Activated T-helper 1 cell treated with anti-CD3 and anti-CD28 coated beads, Interleukin-2, amount 50 U/mL, for 16 hours (primary cell): ENCODE measurements around the gene KRTAP20-3.

Experiments
- DNase-seq, 2 donors: peaks; one replicate each; pipeline ENCODE4 v3.0.0-alpha.2; 2020; ENCODE audit warnings: low read depth in 1 of 2, low spot score in 1 of 2

KRTAP20-3 gene

DNA sequence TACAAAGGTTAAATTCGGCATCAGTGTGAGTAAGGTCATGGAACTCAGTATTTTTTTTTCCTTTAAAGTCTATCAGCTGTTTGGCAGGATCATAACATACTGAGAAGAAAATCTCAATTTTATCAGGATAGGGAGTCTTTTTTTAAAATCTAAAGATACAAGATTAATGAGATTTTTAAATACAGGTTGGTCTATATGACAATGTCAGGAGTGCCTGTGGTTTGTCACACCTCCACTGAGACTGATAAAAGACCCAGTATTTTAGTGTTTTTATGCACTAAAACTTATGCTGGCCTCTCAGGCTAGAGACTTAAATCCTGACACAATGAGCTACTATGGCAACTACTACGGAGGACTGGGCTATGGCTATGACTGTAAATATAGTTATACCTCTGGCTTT lies at the start of gene KRTAP20-3:
KRTAP20-3 (plus strand) TSS at position 301 of the 400 bp plus-strand sequence.
- no peak for DNase-seq

DNA sequence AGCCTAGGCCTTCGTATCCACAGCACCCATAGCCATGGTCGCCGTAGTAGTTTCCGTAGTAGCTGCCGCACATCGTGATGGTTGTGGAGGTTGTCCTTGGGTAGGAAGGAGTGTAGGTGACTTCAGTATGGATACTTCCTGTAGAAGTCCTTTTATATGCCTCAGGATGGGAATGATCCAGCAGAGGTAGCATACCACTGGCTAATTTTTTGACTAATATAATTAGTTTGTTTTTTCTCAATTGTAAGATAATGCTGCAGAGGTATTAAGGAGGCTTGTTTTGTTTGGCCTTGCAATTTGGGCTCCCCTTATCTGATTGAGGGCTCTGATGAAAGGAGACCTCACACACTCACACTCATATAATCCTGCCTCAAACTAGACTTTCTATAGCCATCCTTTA lies 43.9 kb upstream of the KRTAP20-3 start, which contains the start of gene KRTAP6-2:
KRTAP6-2 (minus strand) TSS at position 101 of the 400 bp plus-strand sequence; CDS start at position 73, 28 bp downstream.
- DNase-seq: no peak

DNA sequence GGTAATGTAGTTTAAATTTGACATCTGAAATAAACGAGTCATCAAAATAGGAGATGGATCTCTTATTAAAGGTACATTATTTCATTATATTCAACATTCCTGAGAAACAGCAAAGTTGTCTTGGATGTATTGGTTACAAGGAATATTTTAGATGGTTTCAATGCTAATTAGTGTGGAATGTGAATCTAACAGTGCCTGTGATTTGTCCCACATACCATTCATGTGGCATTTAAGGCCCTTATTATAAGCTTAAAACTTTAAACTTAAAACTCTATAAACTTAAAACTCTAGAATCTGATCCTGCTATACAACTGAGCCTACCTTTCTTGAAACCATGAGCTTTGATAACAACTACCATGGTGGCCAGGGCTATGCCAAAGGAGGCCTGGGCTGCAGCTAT lies 41.9 kb upstream of the KRTAP20-3 start, which contains the start of gene KRTAP22-1:
KRTAP22-1 (plus strand) TSS at position 301 of the 400 bp plus-strand sequence.
- DNase-seq: no peak

DNA sequence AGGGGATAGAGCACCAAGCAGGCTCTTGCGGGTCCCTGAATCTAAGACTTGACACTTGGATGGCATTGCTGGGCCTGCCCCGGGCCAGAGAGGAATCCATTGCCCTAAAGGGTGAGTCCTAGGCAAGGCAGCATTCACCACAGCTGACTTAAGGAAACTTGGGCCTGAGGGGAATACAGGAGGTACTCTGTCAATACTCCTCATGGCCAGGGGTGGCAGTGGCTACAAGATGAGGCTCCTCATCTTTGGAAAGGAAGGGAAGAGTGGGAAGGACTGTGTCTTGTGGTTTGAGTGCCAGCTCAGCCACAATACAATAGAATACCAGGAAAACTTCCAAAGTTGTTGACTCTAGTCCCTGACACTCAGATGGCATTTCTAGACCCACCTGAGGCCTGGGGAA lies 36.7 kb upstream of the KRTAP20-3 start:
- DNase-seq: no peak

DNA sequence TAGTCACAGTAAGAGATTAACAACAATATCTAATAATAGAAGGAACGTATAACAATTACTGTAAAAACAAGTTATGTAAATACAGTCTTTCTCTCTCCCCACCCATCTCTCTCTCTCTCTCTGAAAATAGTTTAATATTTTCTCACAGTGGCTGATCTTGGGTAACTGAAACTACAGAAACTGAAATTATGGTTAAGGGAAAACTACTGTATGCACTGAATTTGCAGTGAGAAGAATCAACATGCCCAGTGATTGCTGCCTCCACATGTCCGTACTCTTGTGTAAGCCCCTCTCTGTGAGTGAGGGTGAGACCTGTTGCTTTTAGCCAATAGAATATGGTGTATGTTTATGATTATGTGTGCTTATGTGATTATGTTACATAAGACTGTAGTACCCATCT lies 30.5 kb upstream of the KRTAP20-3 start:
- no peak for DNase-seq

DNA sequence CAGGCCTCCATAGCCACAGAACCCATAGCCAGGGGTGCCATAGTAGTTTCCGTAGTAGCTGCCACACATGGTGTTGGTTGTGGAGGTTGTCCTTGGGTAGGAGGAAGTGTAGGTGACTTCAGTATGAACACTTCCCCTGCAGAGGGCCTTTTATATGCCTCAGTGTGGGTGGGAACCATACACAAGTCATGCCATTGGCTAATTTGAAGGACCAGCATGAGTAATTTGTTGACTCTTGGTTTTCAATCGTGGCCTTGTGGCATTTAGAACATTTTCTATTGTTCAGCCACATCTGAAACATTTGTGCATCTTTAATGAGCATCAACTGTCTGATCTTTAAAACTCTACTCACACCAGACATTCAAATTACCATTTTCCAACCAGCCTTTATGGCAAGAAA lies 28.8 kb upstream of the KRTAP20-3 start, which contains the start of gene KRTAP6-1:
KRTAP6-1 (minus strand) TSS at position 95 of the 400 bp plus-strand sequence; CDS start at position 69, 26 bp downstream.
- no peak for DNase-seq

DNA sequence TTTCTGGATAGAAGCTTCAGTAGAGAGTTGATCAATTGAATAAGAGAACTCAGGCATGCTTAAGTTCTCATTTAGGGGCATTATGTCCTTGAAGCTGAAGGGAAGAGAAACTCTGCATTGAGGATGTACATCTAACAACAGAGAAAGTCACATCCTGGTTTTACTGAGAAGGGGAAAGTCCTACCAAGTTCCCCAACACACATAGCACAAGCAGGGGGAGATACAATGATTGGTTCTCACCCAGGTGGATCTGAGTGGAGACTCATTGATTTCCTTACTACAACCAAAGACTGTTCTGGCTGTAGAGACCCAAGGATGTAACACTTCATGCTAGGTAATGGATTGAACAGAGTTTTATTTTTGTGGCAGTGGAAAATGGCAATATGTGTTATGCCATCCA lies 27.5 kb upstream of the KRTAP20-3 start:
- DNase-seq: no peak

DNA sequence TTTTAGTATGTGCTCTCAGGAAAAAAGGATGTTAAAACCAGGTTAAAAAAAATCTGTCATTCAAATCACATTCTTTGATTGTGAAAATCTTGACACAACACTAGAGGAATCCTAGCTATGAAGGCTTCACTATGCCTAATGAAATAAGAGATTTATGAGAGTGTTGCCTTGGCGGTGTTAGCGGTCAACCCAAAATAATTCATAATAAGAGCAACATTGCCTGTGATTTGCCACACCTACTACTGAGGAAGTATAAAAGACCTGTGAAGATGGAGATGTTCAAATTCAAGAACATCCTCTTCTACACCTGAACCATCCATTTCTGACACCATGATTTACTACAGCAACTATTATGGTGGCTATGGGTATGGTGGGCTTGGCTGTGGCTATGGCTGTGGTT lies 26.5 kb upstream of the KRTAP20-3 start, which contains the start of gene KRTAP20-1:
KRTAP20-1 (plus strand) TSS at position 301 of the 400 bp plus-strand sequence; CDS start at position 331, 30 bp downstream.
- DNase-seq: no peak

DNA sequence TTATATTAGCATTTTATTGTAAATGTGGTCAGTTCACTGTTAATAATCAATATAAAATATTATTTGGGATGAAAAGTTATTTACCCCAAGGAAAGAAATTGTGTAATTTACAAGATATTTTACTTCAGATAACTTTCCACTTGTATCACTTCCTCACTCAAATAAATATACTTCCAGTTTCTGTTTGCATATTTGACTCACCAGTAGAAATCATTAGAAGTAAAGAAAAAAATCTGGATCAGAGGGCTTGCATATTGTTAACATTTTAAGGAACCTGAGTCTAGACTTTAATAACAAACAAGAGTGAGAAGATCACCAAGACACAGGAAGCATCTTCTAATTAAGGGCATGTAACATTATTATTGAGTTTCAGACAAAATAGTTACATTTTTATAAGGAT lies 22.6 kb upstream of the KRTAP20-3 start:
- no peak for DNase-seq

DNA sequence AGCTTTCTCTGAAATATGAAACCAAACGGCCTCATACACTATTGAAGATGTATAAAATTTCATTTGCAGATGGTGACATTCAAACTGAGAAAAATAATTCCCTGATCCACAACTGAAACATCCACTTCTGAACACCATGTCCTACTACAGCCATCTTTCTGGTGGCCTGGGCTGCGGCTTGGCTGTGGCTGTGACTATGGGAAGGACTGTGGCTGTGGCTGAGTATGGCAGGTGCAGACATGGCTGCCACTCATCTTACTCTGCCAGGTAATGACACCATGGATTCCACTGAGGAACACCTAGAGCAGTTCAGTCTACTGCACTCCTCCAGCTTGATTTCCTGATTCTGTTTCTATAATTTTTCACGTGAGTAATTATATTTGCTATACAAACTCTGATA lies 22.1 kb upstream of the KRTAP20-3 start, which contains the start of gene KRTAP20-4:
KRTAP20-4 (plus strand) TSS at position 106 of the 400 bp plus-strand sequence.
- no peak for DNase-seq

DNA sequence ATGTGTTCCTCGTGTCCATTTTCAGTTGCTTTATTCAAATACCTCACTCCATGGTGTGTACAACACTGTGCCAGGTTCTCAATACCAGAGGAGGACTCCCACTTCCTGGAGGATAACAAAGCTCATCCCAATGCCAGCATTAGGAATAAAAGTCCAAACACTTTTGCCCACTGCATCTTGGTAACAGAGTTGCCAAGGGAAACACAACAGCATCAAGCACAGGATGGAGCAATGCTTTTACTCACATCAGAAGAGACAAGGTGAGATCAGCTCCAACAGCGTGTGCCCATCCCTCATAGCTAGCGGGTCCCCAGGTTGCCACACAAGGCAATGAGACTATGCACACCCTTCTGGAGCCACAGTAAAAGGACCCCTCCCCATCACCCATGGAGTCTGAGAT lies 19.3 kb upstream of the KRTAP20-3 start:
- no peak for DNase-seq

DNA sequence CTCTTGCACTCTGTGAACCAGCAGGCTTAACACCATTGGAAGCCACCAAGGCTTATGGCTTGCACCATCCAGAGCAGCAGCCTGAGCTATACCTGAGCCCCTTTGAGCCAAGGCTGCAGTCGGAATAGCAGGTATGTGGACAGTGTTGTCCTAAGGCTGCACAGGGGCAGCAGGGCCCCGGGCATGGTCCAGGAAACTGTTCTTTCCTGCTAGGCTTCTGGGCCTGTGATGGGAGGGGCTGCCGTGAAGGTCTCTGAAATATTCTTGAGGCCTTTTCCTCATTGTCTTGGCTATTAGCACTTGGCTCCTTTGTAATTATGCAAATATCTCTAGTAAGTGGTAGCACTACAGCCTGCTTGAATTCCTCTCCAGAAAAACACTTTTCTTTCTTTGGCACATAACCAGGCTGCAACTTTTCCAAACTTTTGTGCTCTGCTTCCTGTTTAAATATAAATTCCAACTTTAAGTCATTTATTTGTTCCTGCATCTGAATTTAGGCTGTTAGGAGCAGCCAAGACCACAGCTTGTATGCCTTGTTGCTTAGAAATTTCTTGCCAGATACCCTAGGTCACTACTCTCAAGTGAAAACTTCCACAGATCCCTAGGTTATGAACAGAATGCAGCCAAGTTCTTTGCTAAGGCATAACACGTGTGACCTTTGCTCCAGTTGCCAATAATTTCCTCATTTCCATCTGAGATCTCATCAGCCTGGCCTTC lies 17.1 kb upstream of the KRTAP20-3 start:
- no peak for DNase-seq

DNA sequence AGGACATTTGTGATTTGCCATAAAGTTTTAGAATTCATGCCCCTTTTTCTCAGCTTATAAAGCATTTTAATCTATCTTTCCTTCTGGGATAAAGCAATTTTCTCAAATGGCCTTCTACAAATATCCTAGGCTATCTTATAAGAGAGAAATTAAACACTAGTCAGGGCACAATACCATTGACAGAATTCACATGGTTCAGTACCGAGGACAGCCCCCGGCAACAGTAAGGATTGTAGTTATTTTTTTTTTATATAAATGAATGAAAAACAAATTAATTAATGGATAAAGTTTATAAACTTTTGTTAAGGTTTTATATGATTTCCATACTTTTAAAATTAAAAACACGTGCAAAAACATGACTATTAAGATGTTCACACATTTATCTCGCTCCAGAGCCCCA lies 14.6 kb upstream of the KRTAP20-3 start:
- no peak for DNase-seq

DNA sequence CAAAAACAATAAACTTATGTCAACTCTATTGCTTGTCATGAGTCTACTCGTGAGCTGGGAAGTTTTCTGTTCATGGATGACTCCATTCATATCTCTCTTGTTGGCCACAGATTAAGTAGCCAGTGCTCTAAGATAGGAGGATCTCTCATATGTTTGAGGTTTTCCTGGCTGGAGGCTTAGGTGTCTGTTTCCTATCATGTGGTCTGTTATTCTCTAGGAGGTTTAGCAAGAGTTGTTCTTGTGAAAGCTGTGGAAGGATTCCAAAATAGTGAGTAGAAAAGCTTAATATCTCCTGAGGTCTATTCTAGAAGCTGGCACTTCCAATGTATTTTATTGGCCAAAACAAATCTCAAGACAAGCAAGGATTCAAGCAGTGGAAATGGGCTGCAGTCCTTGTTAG lies 13.5 kb upstream of the KRTAP20-3 start:
- no peak for DNase-seq

DNA sequence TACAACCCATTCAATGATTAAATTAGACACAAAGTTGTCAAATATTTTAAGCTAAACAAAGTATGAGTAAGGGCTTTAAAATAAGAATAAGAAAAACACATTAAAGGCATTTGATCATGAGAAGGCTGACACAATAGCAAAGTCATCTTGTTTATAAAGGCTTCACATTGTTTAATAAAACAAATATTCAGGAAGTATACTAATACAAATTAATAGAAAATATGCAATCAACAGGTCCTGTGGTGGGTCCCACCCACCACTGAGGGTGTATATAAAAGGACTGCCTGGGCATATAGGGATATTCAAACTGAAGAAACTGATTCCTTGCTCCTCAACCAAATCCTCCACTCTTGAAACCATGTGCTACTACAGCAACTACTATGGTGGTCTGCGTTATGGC lies 7.8 kb upstream of the KRTAP20-3 start, which contains the start of gene KRTAP20-2:
KRTAP20-2 (plus strand) TSS at position 301 of the 400 bp plus-strand sequence; CDS start at position 359, 58 bp downstream.
- no peak for DNase-seq

DNA sequence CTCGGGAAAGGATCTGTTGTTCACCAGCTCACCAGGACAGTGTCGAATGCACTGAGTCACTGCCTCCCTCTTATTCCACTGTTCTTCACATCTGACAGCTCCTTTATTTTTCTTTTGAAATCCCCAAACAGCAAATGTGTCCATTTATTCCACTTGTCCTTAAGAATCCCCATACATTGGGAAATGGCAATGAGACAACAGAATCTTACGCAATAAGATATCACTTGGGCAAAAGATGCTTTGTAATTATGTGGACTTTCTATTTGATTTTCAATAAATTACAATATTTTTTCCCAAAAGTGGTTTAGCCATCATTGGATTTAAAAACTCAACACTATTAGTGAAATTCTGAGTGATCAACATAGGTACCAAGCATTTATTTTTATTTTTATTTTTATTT lies 4.0 kb upstream of the KRTAP20-3 start:
- DNase-seq: no peak

DNA sequence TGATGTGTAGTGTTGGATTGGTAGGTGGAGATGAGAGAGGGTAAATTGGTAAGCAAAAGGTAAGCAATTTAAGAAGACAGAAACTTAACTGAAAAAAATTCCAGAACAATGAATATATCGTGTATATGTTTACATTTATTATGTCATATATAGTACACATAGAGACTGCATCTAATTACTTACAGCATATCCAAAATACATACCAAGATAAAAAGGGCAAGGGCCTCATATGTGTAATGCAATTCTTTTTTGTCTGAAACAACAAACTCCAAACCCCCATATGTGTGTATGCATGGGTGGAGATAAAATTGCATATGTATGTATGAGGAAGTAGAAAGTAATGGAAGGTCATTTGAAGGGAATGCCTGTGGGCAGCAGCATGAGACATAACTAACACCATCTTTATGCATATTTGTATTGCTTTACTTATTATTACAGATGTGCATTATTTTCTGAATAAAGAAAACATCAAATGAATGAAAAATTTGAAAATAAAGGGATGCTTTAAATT lies 4.3 kb downstream of the KRTAP20-3 start:
- no peak for DNase-seq

DNA sequence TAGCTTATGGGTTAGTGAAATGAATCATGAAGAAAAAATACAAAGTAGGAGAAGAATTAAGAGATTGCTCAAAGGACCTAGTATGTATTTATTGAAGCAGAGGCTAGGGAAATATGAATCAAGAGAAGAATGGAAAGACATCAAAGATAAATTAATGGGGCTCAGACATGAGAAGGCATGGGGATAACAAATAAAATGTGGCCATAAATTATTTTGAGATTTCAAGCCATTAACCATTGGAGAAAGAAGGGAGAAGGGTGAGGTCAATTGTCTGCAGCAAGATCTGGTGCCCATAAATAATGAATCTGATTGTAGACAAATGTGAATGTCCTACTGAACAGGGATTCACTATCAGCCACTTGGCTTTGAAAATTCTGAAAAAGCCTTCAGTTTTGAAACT lies 10.2 kb downstream of the KRTAP20-3 start:
- no peak for DNase-seq

DNA sequence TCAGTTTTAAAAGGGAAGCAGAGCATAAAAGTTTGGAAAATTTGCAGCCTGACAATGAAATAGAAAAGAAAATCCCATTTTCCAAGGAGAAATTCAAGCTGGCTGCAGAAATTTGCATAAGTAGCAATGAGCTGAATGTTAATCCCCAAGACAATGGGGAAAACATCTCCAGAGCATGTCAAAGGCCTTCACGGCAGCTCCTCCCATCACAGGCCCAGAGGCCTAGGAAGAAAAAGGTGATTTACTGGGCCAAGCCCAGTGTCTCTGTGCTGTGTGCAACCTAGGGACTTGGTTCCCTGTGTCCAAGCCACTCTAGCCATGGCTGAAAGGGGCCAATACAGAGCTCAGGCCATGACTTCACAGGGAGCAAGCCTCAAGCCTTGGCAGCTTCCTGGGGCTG lies 26.1 kb downstream of the KRTAP20-3 start:
- DNase-seq: no peak

DNA sequence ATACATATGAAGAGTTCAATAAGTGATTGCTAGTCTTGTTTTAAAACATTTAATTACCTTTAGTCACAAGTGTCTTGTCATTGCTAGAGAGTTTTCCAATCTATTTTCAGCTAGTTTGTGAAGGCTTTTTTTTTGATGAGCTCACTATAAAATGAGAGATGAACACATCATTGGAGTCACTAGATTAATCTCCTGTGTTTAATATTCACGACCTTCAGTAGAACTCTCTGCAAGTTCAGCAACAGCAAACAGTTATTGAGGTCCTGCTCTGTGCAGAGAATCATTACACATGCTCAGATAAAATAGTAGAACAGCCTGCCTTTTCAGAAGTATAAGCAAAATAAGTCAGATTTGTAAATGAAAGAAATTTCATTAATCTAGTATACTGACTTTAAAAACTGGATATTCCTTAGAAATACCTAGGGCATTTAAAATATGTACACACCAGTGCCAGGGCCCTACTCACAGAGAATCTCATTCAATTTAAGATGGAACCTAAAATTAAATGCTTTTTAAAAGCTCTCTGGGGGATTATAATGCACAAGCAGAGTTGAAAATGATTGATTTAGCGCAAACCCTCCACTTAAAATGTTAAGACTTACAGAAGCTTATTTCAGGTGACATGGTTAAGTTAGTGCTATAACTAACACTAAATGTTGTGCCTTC lies 30.5 kb downstream of the KRTAP20-3 start:
- no peak for DNase-seq

DNA sequence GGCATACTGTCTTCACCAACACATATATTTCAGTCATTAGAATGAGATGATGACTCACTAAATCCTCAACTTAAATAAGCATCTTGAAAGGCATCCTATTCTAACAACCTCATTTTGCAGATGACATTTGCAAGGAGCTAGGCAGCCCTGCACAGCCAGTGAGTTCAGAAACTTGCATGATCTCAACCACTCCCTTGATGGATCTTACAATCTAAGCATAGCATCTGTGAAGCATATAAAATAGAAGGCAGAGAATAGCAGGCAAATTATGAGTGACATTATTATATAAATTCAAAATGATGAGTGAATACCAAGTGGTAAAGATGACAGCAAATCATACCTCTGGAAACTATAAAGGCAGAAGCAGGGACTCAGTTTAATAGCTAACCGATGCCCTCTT lies 31.6 kb downstream of the KRTAP20-3 start:
- DNase-seq: no peak

DNA sequence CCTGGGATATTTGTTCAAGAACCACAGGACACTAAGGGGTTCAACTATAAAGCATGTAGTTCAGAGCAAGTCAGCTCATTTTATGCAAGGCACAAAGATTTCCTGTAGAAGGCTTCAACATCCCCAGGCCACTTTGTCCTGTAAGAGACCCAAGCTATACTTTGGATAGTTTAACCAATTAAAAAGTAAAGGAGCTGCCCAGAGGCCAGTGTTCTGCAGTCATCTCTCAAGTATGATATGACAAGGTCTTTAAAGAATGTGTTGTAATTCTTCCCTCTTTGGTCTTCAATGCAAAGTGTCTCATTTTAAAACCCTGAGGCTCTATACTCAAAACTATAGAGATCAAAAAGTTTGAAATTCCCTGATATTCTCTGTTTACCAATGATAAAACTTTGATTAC lies 34.1 kb downstream of the KRTAP20-3 start:
- DNase-seq: no peak
